Activated T-helper 2 cell treated with anti-CD3 and anti-CD28 coated beads, Interferon-gamma antibody, Interleukin-2, Interleukin-4, amounts not matched to agents 10 μg/mL and 5 μg/mL and 100 μg/mL, durations not matched to agents 14 hours and 24 hours and 36 hours (primary cell): ENCODE measurements around the gene NR5A1. TPM values are rescaled to one million over a fixed set of nuclear protein-coding genes. Genes with fewer than 3 reads are reported as not detected.

ENCODE experiments used
- DNase-seq: peaks from one replicate; pipeline ENCODE4 v3.0.0; 2021; ENCODE audit warnings: low spot score
- H3K27ac Mint-ChIP-seq: one replicate; pipeline ENCODE4 v1.8.0; 2021; ENCODE audit warnings: mixed read lengths
- H3K27me3 Mint-ChIP-seq: one replicate; pipeline ENCODE4 v1.8.0; 2021; ENCODE audit warnings: low read depth, mixed read lengths
- H3K36me3 Mint-ChIP-seq: one replicate; pipeline ENCODE4 v1.8.0; 2021; ENCODE audit warnings: low read depth, mixed read lengths
- H3K4me1 Mint-ChIP-seq: one replicate; pipeline ENCODE4 v1.8.0; 2021; ENCODE audit warnings: low read depth, mixed read lengths
- H3K4me3 Mint-ChIP-seq: one replicate; pipeline ENCODE4 v1.8.0; 2021; ENCODE audit warnings: low read depth, mild to moderate bottlenecking, moderate library complexity, mixed read lengths
- H3K9me3 Mint-ChIP-seq: one replicate; pipeline ENCODE4 v1.8.0; 2021; ENCODE audit warnings: mixed read lengths
- intact Hi-C: fragments of 100-400 bp; cut with micrococcal nuclease; formaldehyde crosslinking; loops from one replicate; pipeline ENCODE4 v1.15.1; 2023
- total RNA-seq: library from RNA; stranded (reverse); gene quantifications from 2 replicates; pipeline ENCODE4 v1.2.3, GENCODE V29; 2022

Gene NR5A1
- total RNA-seq = not detected in 2 replicates

DNA sequence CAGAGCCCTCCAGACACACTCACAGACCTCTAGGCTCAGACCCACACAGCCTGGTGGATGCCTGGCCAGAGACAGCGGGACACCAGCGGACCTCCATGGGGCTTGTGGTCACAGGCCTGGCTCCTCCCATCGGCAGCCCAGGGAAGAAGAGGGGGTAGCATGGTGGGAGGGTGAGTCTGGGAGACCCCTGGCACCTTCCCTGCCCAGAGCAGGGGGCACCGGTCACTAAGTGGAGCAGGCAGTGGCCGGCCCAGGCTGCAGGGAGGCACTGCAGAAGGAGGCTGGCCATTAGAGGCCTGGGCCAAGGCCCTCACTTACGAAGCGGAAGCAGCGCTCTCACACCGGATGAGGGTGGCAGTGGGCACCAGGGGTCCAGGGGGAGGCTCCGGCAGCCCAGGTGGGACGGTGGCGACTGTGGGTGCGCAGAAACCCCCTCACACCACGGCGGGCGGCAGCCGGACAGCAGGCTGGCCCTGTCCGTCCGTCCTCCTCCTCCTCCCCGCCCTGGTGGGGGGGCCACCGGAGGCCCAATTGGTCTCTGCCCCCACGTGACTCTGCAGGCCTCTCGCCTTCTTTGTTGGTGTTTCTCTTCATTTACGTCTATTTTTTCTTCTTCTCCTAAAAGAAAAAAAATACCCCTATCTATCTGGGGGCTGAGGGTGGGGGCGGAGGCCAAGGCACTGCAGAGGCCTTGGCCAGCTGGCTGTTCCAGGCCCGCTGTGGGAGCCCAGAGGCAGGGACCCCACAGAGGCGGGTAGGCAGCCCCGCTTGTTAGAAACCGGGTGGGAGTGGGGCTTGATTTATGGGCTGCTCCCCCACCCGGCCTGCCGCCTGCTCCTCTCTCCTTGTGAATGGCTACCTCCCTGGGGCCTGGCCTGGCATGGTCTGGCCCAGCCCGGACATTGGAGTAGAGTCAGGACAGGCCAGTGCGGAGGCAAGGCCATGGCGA is at the start of gene NR5A1:
Gene NR5A1, minus strand, starts transcription at position 469 of the 949 bp plus-strand sequence. CDS start 4,004 bp downstream, outside the sequence.
- H3K4me3 Mint-ChIP-seq = no peak within 1 kb of the TSS
- intact Hi-C loops = no loop called here
- H3K36me3 Mint-ChIP-seq = peaks cover 3% of the 10 kb centered on the region
- no peak for DNase-seq
- peaks cover 20% of the 10 kb centered on the region for H3K27me3 Mint-ChIP-seq
- no peaks in the 10 kb centered on the region for H3K9me3 Mint-ChIP-seq
- H3K4me1 Mint-ChIP-seq = peaks cover 4% of the 10 kb centered on the region
- no peak within 1 kb of the TSS for H3K27ac Mint-ChIP-seq

DNA sequence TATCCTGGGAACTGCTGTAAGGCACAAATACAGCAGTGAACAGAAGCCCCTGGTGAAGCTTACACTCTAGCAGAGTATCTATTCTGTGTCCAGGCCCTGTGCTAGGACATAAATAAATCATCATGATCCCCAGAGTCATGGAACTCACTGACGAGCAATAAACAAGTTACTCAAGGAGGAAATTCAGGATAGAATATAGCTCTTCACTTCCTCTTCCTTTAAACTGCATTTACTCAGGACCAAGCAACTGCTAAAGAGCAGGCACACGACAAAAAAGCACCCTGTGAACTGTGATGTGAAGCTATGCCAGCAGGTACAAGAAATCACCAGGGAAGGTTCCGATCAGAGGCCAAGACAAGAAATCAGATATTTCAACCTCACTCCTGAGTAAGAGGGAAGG is 47.8 kb upstream of the NR5A1 start:
- Mint-ChIP-seq H3K36me3 (no peaks in the 10 kb centered on the region), H3K4me3 (no peak overlapping the region), H3K27ac (no peak overlapping the region), H3K9me3 (no peaks in the 10 kb centered on the region), H3K27me3 (no peaks in the 10 kb centered on the region), H3K4me1 (no peaks in the 10 kb centered on the region)
- no peak for DNase-seq
- intact Hi-C loops = loop anchor here (10.0 kb wide), 1 partner anchor 160 kb away; no protein-coding TSS in a partner anchor

DNA sequence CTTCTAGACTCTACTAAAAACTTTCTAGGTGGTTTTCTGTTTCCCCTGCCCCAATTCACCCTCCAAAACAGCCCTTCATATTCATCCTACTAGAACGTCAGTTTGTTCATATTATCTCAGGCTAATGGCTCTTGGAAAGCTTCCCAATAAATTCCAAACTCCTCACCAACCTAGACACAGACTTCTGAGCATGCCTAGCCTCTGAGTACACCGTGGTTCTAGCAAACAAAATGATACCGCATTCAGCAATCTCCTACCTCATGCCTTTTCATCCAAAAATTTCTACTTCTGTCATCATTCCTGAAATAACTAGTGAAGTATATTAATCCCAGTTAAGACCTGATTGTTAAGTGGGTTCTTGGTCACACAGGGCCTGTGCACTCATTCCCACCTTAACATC is 46.5 kb upstream of the NR5A1 start:
- intact Hi-C loops = loop anchor here (10.0 kb wide), 1 partner anchor 161 kb away; no protein-coding TSS in a partner anchor
- Mint-ChIP-seq H3K27ac (no peak overlapping the region), H3K4me3 (no peak overlapping the region), H3K4me1 (no peaks in the 10 kb centered on the region), H3K9me3 (no peaks in the 10 kb centered on the region), H3K36me3 (no peaks in the 10 kb centered on the region), H3K27me3 (no peaks in the 10 kb centered on the region)
- DNase-seq = no peak

DNA sequence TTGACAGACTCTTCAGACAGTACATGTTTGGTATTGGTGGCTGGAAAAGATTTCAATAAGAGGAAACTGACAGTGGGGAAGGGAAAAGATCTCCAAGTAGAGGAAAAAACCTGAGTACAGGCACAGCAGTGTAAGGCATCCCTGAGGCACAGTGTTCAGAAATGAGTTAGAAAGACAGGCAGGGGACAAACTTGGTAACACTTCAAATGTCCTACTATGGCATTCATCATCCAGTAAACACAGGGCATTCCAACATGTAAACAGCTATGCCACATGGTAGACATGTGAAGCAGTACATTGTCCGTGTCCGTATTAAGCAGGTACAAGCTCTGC is 45.0 kb upstream of the NR5A1 start:
- no peak for DNase-seq
- Mint-ChIP-seq H3K27ac (no peak overlapping the region), H3K36me3 (no peaks in the 10 kb centered on the region), H3K9me3 (no peaks in the 10 kb centered on the region), H3K4me3 (no peak overlapping the region), H3K27me3 (peaks cover 6% of the 10 kb centered on the region), H3K4me1 (no peaks in the 10 kb centered on the region)
- intact Hi-C loops = loop anchor here (10.0 kb wide), 1 partner anchor 163 kb away; no protein-coding TSS in a partner anchor

DNA sequence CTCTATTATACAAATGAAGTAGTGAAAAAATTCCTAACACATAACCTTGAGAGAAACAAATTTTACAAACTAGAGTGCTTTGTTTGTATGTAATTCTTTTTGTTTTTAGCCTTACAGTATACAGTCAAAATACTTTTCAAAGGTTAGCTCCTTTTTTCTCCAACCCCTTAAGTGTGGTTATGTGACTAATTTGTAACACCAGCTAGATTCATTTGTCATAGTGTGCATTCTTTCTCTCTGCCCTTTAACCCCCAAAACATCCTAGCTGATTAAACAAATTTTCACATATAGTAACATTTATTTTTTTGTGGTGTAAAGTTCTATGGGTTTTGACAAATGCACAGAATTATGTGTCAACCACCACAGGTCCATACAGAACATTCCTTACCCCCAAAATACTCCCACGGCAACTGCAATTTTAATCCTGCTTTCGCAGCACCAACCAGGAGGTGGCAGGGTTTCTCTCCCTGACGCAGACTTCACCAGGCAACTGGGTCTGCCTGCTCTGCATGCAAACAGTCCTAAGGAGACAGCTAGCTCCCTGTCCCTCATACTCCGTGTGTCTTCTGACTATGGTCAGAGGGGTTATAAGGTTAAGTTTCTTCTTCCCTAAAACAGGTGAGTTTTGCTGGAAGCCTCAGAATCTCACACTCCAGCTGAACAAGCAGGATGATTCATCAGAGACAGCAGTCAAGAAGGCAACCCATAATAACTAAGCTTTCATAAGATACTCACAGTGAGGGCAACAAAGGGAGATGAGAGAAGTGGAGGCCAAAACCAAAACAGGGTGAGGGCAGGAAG is 44.5 kb upstream of the NR5A1 start:
- intact Hi-C loops = loop anchor here (10.0 kb wide), 1 partner anchor 163 kb away; no protein-coding TSS in a partner anchor
- Mint-ChIP-seq H3K4me3 (no peak overlapping the region), H3K27me3 (peaks cover 10% of the 10 kb centered on the region), H3K36me3 (no peaks in the 10 kb centered on the region), H3K9me3 (no peaks in the 10 kb centered on the region), H3K4me1 (no peaks in the 10 kb centered on the region), H3K27ac (no peak overlapping the region)
- no peak for DNase-seq

DNA sequence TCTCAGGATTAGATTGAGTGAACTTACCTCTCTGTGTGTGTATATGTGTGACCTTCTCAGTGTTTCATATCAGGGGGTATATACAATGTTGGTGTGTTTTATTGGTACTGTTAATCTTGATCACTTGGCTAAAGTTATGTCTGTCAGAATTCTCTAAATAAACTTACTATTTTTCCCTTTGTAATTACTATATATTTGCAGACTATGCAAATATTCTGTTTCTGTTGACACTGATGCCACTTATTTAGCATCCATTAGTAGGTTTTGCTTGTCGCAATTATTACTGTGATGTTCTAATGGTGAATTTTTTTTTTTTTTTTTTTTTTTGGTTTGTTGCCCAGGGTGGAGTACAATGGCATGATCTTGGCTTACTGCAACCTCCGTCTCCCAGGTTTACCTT is 42.9 kb upstream of the NR5A1 start:
- Mint-ChIP-seq H3K27ac (no peak overlapping the region), H3K4me1 (no peaks in the 10 kb centered on the region), H3K9me3 (no peaks in the 10 kb centered on the region), H3K4me3 (no peak overlapping the region), H3K27me3 (peaks cover 19% of the 10 kb centered on the region), H3K36me3 (no peaks in the 10 kb centered on the region)
- no peak for DNase-seq
- intact Hi-C loops = loop anchor here (10.0 kb wide), 1 partner anchor 165 kb away; no protein-coding TSS in a partner anchor

DNA sequence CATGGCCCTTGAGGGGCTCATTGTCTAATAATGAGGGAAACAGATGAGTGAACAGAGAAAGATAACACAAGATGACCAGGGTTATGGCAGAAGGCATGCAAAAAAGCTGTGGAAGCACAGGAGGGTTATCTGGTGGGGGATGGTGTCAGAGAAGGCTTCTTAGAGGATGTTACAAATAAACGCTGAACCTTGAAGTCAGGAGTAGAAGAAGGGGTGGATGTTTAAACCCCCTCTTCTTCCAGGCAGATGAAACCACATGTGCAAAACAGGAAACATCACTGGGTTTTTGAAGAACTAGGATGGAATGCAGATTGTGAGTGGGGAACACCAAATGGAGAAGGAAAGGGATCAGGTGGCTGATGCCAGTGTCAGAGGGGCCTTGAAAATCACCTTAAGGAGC is 41.8 kb upstream of the NR5A1 start:
- no peak overlapping the region for H3K27ac Mint-ChIP-seq
- no peaks in the 10 kb centered on the region for H3K9me3 Mint-ChIP-seq
- peaks cover 26% of the 10 kb centered on the region for H3K27me3 Mint-ChIP-seq
- H3K36me3 Mint-ChIP-seq = no peaks in the 10 kb centered on the region
- intact Hi-C loops = no loop called here
- H3K4me1 Mint-ChIP-seq = no peaks in the 10 kb centered on the region
- no peak overlapping the region for H3K4me3 Mint-ChIP-seq
- DNase-seq = no peak

DNA sequence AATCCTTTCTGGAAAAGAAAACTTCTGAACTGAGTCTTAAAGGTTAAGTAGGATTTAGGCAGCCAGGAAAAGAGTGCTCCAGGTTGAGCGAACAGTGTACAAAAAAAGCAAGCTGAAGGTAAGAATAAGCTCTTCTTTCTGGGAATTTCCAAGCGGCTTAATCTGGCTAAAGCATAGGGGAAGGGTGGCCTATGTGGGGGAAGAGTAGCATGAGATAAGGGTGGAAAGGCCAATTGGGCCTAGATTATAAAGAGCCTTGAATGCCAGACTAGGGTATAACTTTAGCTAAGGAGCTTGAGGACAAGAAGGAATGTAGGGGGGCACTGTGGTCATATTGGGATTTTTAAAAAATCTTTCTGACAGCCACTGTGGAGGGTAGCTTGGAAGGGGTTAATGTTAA is 37.3 kb upstream of the NR5A1 start:
- H3K27ac Mint-ChIP-seq = no peak overlapping the region
- no peaks in the 10 kb centered on the region for H3K4me1 Mint-ChIP-seq
- no peak for DNase-seq
- no peak overlapping the region for H3K4me3 Mint-ChIP-seq
- no peaks in the 10 kb centered on the region for H3K36me3 Mint-ChIP-seq
- H3K9me3 Mint-ChIP-seq = no peaks in the 10 kb centered on the region
- intact Hi-C loops = no loop called here
- peaks cover 41% of the 10 kb centered on the region for H3K27me3 Mint-ChIP-seq

DNA sequence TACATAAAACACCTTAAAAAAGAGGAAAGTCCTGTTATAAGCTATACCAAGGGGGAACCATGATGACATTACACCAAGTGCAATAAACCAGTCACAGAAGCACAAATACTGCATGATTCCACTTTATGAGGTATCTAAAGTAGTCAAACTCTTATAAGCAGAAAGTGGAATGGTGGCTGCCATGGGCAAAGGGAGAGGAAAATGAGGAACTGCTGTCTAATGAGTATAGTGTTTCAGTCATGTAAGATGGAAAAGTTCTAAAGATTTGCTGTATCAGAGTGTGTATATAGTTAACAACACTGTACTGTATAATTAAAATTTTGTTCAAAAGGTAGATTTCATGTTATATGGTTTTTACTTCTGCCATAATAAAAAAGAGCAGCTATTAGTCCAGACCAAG is 34.6 kb upstream of the NR5A1 start:
- no peak for DNase-seq
- H3K27me3 Mint-ChIP-seq = peaks cover 33% of the 10 kb centered on the region
- H3K4me1 Mint-ChIP-seq = no peaks in the 10 kb centered on the region
- no peak overlapping the region for H3K4me3 Mint-ChIP-seq
- no peaks in the 10 kb centered on the region for H3K36me3 Mint-ChIP-seq
- intact Hi-C loops = no loop called here
- H3K27ac Mint-ChIP-seq = no peak overlapping the region
- H3K9me3 Mint-ChIP-seq = no peaks in the 10 kb centered on the region

DNA sequence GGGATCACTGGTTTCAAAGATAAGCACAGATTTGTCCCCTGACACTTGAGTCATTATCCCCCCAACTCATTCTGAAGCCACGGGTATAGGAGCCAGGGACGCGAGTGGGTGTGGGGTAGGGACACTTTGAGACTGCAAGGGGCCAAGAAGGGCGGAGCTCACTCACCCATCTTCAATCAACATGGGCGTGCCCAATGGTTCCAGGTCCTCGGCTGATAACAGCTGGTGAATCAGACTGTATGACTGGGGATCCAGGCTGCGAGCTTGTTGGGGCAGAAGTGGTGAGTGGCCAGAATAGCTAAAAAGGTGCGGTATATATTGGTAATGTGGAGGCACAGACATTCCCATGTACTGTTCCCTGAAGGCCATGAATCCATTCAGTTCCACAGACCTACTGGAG is 30.7 kb upstream of the NR5A1 start:
- Mint-ChIP-seq H3K9me3 (no peaks in the 10 kb centered on the region), H3K27ac (no peak overlapping the region), H3K4me3 (no peak overlapping the region), H3K36me3 (no peaks in the 10 kb centered on the region), H3K27me3 (peaks cover 8% of the 10 kb centered on the region), H3K4me1 (no peaks in the 10 kb centered on the region)
- DNase-seq = no peak
- intact Hi-C loops = loop anchor here (2.0 kb wide), 1 partner anchor 119 kb away; no protein-coding TSS in a partner anchor

DNA sequence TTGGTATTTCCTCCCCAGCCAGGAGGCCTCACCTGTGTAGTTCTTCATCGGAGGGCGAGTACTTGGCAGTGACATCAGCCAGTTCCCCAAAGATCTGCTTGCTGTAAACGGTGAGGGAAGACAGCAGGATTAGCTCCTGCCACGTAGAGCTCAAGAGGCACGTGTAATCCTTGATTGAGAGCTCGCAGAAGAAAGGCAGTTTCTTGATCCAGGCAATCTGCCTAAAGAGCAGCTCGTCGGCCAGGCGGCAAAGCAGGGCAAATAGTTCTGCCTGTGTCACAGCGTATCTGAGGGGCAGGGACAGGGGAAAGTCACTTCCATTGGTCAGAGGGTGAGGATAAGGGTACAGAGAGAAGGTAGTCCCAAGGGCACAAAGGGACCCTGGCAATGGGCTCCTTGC is 28.6 kb upstream of the NR5A1 start:
- intact Hi-C loops = loop anchor here (2.0 kb wide), 1 partner anchor 117 kb away; no protein-coding TSS in a partner anchor
- H3K4me1 Mint-ChIP-seq = no peaks in the 10 kb centered on the region
- no peak overlapping the region for H3K4me3 Mint-ChIP-seq
- no peak for DNase-seq
- no peaks in the 10 kb centered on the region for H3K27me3 Mint-ChIP-seq
- no peaks in the 10 kb centered on the region for H3K36me3 Mint-ChIP-seq
- H3K9me3 Mint-ChIP-seq = no peaks in the 10 kb centered on the region
- H3K27ac Mint-ChIP-seq = no peak overlapping the region

DNA sequence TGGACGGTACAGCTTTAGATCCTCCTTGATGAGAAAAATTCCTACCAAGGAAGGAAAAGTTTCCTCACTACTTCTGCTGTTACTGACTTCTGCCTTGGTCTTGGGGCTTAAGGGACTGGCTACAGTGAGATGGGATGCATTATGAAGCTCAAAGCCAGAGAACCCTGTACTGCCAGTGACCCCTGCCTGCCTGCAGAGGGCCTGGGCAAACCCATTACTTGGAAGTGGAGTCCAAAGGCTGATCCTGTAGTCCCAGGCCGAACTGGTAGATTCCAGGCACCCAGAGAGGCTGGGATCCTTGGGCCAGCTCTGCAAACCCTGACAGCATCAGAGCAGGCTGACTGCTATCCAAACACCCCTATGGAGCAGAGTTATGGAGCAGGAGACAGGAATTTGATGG is 25.7 kb upstream of the NR5A1 start:
- Mint-ChIP-seq H3K4me1 (no peaks in the 10 kb centered on the region), H3K36me3 (no peaks in the 10 kb centered on the region), H3K27ac (no peak overlapping the region), H3K27me3 (peaks cover 3% of the 10 kb centered on the region), H3K9me3 (no peaks in the 10 kb centered on the region), H3K4me3 (no peak overlapping the region)
- intact Hi-C loops = no loop called here
- no peak for DNase-seq

DNA sequence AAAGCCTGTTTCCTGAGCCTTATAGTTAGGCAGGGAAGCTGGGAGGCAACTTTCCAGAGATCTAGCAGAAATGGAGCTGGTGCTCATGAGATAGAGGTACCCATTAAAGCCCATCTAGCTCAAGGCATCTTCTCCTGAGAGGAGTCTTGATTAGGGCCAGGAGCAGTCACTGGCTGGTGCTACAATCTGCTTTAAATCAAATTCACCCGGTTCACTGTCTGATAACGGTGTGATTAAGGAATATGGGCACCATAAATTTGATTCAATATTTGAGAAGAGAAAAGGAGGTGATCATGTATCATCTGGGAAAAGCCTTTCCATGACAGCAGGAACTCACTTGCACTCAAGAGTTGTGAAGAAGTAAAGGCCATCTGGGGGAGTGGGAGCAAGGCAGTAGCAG is 23.9 kb upstream of the NR5A1 start:
- no peak for DNase-seq
- Mint-ChIP-seq H3K27me3 (peaks cover 3% of the 10 kb centered on the region), H3K9me3 (no peaks in the 10 kb centered on the region), H3K36me3 (no peaks in the 10 kb centered on the region), H3K4me1 (no peaks in the 10 kb centered on the region), H3K4me3 (no peak overlapping the region), H3K27ac (no peak overlapping the region)
- intact Hi-C loops = no loop called here
